GM08714 (cell line): ENCODE results near the gene KIZ.

ENCODE experiments used
- H3K4me3 ChIP-seq: fragments of 200-500 bp; sonication (Bioruptor generic); 2 replicates; pipeline ENCODE4 v1.5.1; 2014; ENCODE audit warnings: mild to moderate bottlenecking, low read length, inconsistent platforms
- ZNF274 ChIP-seq: IDR thresholded peaks from 2 replicates; pipeline ENCODE4 v1.6.1; 2012; ENCODE audit warnings: mild to moderate bottlenecking, low read depth, low read length

Gene KIZ

DNA sequence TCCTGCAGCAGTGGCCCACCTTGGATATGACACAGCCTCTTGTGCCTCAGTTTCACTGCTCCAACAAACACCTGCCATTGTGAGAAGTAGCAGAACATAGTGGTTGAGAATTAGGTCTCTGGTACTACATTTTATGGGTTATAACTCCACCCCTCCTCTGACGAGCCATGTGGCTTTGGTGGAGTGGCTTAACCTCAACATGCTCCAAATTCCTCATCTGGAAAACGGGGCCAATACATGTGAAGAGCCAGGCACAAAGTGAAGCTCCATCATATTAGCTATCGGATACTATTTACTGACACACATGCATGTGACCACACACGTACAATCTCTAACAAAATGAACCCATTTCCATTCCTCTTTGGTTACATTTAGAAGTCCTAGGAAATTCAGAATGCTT, 8.4 kb upstream of the KIZ start:
- no peak overlapping the region for H3K4me3 ChIP-seq
- no peak for TF ChIP-seq ZNF274

DNA sequence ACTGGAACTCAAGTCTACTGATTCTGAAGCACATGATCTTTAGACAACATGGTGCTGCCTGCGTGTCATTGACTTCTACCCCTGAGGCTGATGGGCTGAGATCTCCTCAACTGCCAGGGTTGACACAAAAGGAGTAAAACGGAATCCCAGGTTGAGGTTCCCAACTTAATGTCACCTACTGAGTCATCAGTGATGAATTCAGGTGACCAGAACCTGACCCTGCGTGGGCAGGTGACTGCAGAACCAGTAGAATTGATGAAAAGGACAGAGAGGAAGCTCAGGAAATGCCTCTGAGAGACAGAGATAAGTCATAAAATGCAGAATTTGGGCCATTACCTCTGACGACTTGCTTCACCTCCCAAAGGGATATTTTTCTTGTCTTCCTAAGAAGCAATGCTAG, 7.7 kb upstream of the KIZ start:
- no peak for TF ChIP-seq ZNF274
- H3K4me3 ChIP-seq: no peak overlapping the region

GRCh38 chr20:21118782-21119181, 7.1 kb upstream of the KIZ start:
- no peak for TF ChIP-seq ZNF274
- no peak overlapping the region for H3K4me3 ChIP-seq

- H3K4me3 ChIP-seq: no peak overlapping the region
- no peak for TF ChIP-seq ZNF274
Measured at GRCh38 chr20:21124190-21124589, 1.7 kb upstream of the KIZ start.

DNA sequence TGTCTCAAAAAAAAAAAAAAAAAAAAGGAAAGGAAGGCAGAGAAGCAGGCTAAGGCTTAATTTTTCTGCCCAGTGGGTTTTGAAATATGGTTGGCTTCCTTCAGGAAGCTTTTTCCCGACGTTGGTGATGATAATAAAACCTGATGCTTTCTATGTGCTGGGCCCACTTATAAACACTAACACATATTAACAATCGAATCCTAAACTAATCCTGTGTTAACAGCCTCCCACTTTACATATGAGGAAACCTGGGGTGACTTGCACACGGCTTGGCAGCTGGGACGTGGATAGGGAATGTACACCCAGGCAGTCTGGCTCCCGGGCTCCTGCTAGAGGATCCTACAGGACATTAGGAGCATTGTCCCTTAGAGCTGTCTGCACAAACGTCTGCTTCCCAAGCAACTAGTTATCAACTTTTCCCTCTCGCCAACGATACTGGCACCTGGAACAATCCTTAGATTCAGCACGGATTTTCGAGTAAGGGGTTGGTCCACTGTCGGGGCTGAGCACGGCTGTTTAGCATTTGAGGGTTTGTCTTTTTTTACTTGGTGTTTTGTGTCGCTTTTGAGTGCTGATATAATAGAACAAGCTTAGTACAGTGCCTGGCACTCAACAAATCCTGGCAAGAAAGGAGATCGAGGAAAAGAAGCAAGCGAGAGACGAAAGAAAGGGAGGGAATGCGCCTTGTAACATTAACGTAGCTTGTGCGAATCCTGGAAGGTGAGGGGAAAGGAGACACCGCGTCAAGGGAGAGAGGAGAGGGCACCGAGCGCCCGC, 622 bp upstream of the KIZ start:
- H3K4me3 ChIP-seq: peak overlapping the region; percentile 64
- TF ChIP-seq ZNF274: no peak

- H3K4me3 ChIP-seq: peak overlapping the region; percentile 91
- TF ChIP-seq ZNF274: no peak
Measured at GRCh38 chr20:21126581-21126870, 644 bp downstream of the KIZ start.

DNA sequence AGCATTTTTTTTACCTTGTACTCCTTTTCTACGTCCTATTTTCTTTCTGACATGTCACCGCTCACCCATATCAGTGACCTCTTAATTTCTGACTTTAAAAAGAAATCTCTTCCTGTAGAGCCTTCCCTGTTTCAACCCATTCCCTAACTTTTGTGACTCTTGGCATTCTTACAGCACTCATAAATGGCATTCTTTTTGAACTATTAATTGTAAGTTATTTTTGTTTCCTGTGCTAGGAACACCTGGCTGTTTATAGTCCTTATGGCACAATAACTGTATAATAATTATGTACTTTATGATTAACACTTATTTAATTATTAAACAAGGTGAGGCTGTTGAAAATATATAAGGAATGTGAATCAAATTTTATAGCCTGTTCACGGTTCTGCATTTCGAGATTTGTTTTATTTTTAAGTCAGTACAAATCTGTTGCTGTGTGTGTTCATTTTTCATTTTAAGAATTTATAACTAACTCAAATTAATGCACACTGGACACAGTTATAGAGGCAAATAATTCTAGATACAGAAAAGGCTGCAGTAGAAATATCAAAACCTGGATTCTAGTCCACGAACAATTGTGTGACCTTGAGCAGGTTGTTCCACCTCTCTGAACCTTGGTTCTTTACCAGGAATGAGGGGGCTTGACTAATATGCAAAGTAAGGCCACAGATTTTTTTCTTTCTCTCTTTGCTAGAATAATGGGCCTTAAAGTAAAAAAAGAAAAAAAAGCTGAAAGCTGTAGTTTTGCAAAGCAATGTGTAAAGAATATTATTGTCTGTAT, 1.5 kb downstream of the KIZ start:
- TF ChIP-seq ZNF274: no peak
- no peak overlapping the region for H3K4me3 ChIP-seq

GRCh38 chr20:21129861-21130260, 4.0 kb downstream of the KIZ start:
- no peak for TF ChIP-seq ZNF274
- no peak overlapping the region for H3K4me3 ChIP-seq

- no peak overlapping the region for H3K4me3 ChIP-seq
- TF ChIP-seq ZNF274: no peak
Measured at GRCh38 chr20:21133404-21133803, 7.5 kb downstream of the KIZ start.

- TF ChIP-seq ZNF274: no peak
- no peak overlapping the region for H3K4me3 ChIP-seq
Measured at GRCh38 chr20:21133917-21134622, 8.2 kb downstream of the KIZ start.

- no peak overlapping the region for H3K4me3 ChIP-seq
- no peak for TF ChIP-seq ZNF274
Measured at GRCh38 chr20:21134883-21135493, 9.1 kb downstream of the KIZ start.

DNA sequence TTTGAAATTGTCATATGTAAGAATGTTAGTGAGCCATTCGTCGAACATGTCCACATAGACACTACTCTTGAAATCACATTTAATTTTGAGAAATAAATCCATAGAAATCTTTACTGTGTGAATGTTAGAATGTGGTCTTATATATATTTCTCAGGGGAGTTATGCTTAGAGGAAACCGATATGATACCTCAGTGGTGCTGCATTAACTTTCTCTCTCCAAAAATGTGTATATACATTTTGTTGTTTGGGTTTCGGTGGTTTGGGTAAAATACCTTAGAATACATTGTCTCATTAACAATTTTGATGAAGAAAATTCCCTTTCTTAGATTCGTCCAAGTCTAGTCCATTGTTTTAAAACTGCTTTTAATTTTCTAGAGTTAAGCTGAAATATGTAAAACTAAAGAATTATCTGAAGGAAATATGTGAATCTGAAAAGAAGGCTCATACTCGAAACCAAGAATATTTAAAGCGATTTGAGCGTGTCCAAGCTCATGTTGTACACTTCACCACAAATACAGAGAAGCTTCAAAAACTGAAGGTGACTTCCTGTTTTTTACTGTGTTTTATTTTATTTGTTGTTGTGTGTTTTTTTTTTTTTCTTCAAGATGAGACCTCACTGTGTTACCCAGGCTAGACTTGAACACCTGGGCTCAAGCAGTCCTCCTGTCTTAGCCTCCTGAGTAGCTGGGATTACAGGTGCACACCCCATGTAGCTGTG, 10.3 kb downstream of the KIZ start:
- no peak for TF ChIP-seq ZNF274
- no peak overlapping the region for H3K4me3 ChIP-seq

GRCh38 chr20:21137078-21137477, 11.2 kb downstream of the KIZ start:
- H3K4me3 ChIP-seq: no peak overlapping the region
- TF ChIP-seq ZNF274: no peak
